GM12878 (cell line): ENCODE measurements around the gene VTI1A. TPM values are rescaled to one million over a fixed set of nuclear protein-coding genes. Genes with fewer than 3 reads are reported as not detected.

Source experiments
- ATAC-seq: fragments of 200-7000 bp; cut with Tn5 transposase; 3 replicates; pipeline ENCODE4 v1.9.1; 2020; ENCODE audit warnings: mild to moderate bottlenecking, moderate library complexity
- BruUV-seq: library from RNA; stranded (reverse); fragments of 400-500 nt; replicated peaks from 2 replicates; lab custom pipeline; 2021; lab: Mats Ljungman, UMichigan
- CTCF ChIA-PET: fragments of 300-600 bp; sonication (Branson Sonifier 250); formaldehyde crosslinking; extraction: SDS; loops from one replicate; lab custom pipeline; 2021; ENCODE audit warnings: inconsistent platforms; lab: Yijun Ruan, JAX
- POLR2A ChIA-PET: fragments of 350-600 bp; formaldehyde crosslinking; extraction: SDS; loops from one replicate; lab custom pipeline; 2021; ENCODE audit warnings: inconsistent platforms; lab: Charles Lee
- RAD21 ChIA-PET: fragments of 300-600 bp; sonication (Branson Sonifier 250); formaldehyde crosslinking; loops from one replicate; lab custom pipeline; 2023; ENCODE audit warnings: antibody characterized with exemption; ENCODE audit not compliant: unreplicated experiment; lab: Charles Lee
- SMC1A ChIA-PET: fragments of 300-600 bp; sonication (Branson Sonifier 250); formaldehyde crosslinking; loops from one replicate; lab custom pipeline; 2023; ENCODE audit not compliant: unreplicated experiment, uncharacterized antibody; lab: Charles Lee
- DNase-seq: peaks from one replicate; pipeline ENCODE4 v3.0.0-alpha.2; 2011; ENCODE audit warnings: low read depth, low spot score
- FAIRE-seq: peaks from 3 replicates; lab custom pipeline; 2011; peaks lifted over from hg19 to GRCh38; lab: Jason Lieb, UNC
- H2AFZ ChIP-seq: 2 replicates; pipeline ENCODE4 v1.6.0; 2011; ENCODE audit warnings: low read depth, low read length, control low read depth; ENCODE audit not compliant: control insufficient read depth
- H3K27ac ChIP-seq: 2 replicates; pipeline ENCODE4 v1.5.1; 2011; ENCODE audit warnings: control low read depth; ENCODE audit not compliant: control insufficient read depth, insufficient read depth
- H3K27me3 ChIP-seq, 2 experiments: replicated peaks in 1 of 2; 2 replicates each; pipeline versions ENCODE4 v1.6.0 to v1.6.1; 2011; ENCODE audit warnings: low read length in 1 of 2; ENCODE audit not compliant: control insufficient read depth in 2 of 2, insufficient read depth in 2 of 2
- H3K36me3 ChIP-seq, 2 experiments: 2 replicates each; pipeline ENCODE4 v1.5.1; 2011; ENCODE audit warnings: low read length in 1 of 2; ENCODE audit not compliant: control insufficient read depth in 2 of 2, insufficient read depth in 2 of 2
- H3K4me1 ChIP-seq: 2 replicates; pipeline ENCODE4 v1.6.1; 2011; ENCODE audit warnings: mild to moderate bottlenecking, low read length, moderate library complexity, mixed read lengths; ENCODE audit not compliant: control insufficient read depth, insufficient read depth
- H3K4me2 ChIP-seq: 2 replicates; pipeline ENCODE4 v1.6.0; 2011; ENCODE audit warnings: control low read depth; ENCODE audit not compliant: control insufficient read depth, insufficient read depth
- H3K4me3 ChIP-seq: fragments of 200-600 bp; sonication (generic); 2 replicates; pipeline ENCODE4 v1.5.1; 2016
- H3K79me2 ChIP-seq: 2 replicates; pipeline ENCODE4 v1.6.0; 2011; ENCODE audit warnings: low read length; ENCODE audit not compliant: control insufficient read depth, insufficient read depth
- H3K9ac ChIP-seq: 2 replicates; pipeline ENCODE4 v1.8.0; 2011; ENCODE audit warnings: low read length, control low read depth, mixed read lengths; ENCODE audit not compliant: control insufficient read depth, insufficient read depth
- H3K9me3 ChIP-seq: replicated peaks from 3 replicates; pipeline ENCODE4 v1.5.1; 2011; ENCODE audit warnings: mild to moderate bottlenecking, low read length; ENCODE audit not compliant: control insufficient read depth, insufficient read depth
- H4K20me1 ChIP-seq: 2 replicates; pipeline ENCODE4 v1.6.0; 2011; ENCODE audit not compliant: control insufficient read depth, insufficient read depth
- CEBPB ChIP-seq, 2 experiments: fragments of 150-350 bp in 1 of 2; IDR thresholded peaks; 2 replicates each; pipeline ENCODE4 v1.6.1; 2012 to 2014; ENCODE audit warnings: low read depth in 2 of 2, low read length in 2 of 2, borderline replicate concordance in 1 of 2, inconsistent platforms in 1 of 2
- JUNB ChIP-seq: IDR thresholded peaks from 2 replicates; pipeline ENCODE4 v1.6.1; 2016; ENCODE audit warnings: antibody characterized with exemption, mild to moderate bottlenecking
- MEF2B ChIP-seq: fragments of 450-650 bp; IDR thresholded peaks from 2 replicates; pipeline ENCODE4 v1.6.1; 2018; ENCODE audit warnings: mild to moderate bottlenecking, moderate library complexity; ENCODE audit not compliant: partially characterized antibody, poor library complexity, severe bottlenecking
- WGBS: methylation state at CpG from one replicate; pipeline ENCODE4 v1.1.6; 2016; ENCODE audit warnings: low lambda C conversion rate; ENCODE audit not compliant: insufficient replicate concordance, insufficient coverage; ENCODE audit errors: missing lambda C conversion rate; 5-methylcytosine and 5-hydroxymethylcytosine counted together
- in situ Hi-C: fragments of 300-500 bp; cut with MboI; formaldehyde crosslinking; loops from 9 replicates; pipeline ENCODE4 v1.14.3; 2018; ENCODE audit warnings: mixed read lengths
- intact Hi-C: fragments of 100-400 bp; cut with micrococcal nuclease; formaldehyde crosslinking; loops from one replicate; pipeline ENCODE4 v1.14.2; 2022; ENCODE audit not compliant: unreplicated experiment
- polyA plus RNA-seq, 11 experiments: library from polyadenylated mRNA; depleted of rRNA in 4 of 11; unstranded in 6 of 11; stranded (reverse) in 5 of 11; fragments of >200 nt; fragmentation: Nextera tagmentation in 4 of 11; fragmentation: Illumina TruSeq in 1 of 11; extraction: Ambion mirVana in 4 of 11; extraction: Trizol in 1 of 11; gene quantifications; 1 replicate in 1 of 11; 2 replicates in 10 of 11; pipeline versions ENCODE4 v1.2.1 to v1.2.3, GENCODE V29; 2011 to 2016; ENCODE audit warnings: inconsistent platforms in 2 of 11, missing spikeins in 2 of 11, low read depth in 1 of 11
- total RNA-seq, 4 experiments: library from RNA; depleted of rRNA in 3 of 4; stranded (reverse); fragments of >200 nt in 3 of 4; fragmentation: Illumina TruSeq in 1 of 4; extraction: Trizol in 1 of 4; gene quantifications; 2 replicates each; pipeline versions ENCODE4 v1.2.1 to v1.2.3, GENCODE V29; 2013 to 2021

Gene VTI1A
- total and polyA plus RNA-seq, 10 of the 15 experiments (the other 5 are each of a cell fraction or from before 2014, with no cell fraction given): 12.4 to 43.2 (median 27.5) TPM

DNA sequence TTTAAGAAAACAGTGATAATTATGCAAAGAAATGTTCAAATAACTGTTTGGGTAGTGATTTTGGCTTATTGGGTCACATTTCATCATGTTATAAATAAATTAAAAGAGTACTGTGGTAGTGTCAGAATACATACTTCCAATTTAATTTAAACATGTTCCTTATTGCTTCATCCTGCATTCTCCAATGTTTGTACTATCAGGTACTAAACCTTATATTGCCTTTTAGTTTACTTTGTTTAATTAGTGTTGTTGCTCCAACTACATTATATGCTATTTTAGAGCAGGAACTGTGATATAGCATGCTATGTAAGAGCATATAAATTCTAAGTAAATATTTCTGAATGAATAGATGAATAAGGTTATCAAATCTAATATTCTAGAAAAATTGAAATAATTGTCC lies 40.9 kb downstream of the VTI1A start:
- Histone ChIP-seq H3K4me3 (no peak overlapping the region), H3K27ac (no peak overlapping the region), H3K4me1 (no peaks in the 10 kb centered on the region), H3K4me2 (no peak overlapping the region), H4K20me1 (no peaks in the 10 kb centered on the region), H3K79me2 (no peaks in the 10 kb centered on the region), H3K27me3 (no peaks in the 10 kb centered on the region), H2AFZ (no peak overlapping the region), H3K9ac (no peak overlapping the region), H3K36me3 (no peaks in the 10 kb centered on the region; a peak in 1 of 4 replicates), H3K9me3 (no peaks in the 10 kb centered on the region)
- BruUV-seq: no TSS peak
- intact Hi-C loops (no loop called here), in situ Hi-C loops (no loop called here)
- ATAC-seq: no peak
- POLR2A ChIA-PET: no interaction called here
- no peak for TF ChIP-seq MEF2B
- no peak for TF ChIP-seq CEBPB (IDR thresholded peaks at IDR 0.05; ENCODE audit: borderline replicate concordance in 1 of 2, low read depth in 2 of 2, low read length in 2 of 2)
- CTCF ChIA-PET: interaction anchor here (0.6 to 4.7 kb wide), 3 partner anchors 12 to 330 kb away, joined by 3 to 23 read pairs (median 9); no protein-coding TSS in a partner anchor
- no peak for DNase-seq
- no peak for FAIRE-seq
- RAD21 ChIA-PET: interaction anchor here (1.0 kb wide), 1 partner anchor 11 kb away, joined by 3 read pairs; no protein-coding TSS in a partner anchor
- SMC1A ChIA-PET: interaction anchor here (0.6 to 2.9 kb wide), 5 partner anchors 8 to 540 kb away, joined by 3 to 11 read pairs (median 7); no protein-coding TSS in a partner anchor

- no peaks in the 10 kb centered on the region for H3K79me2 ChIP-seq
- ChIA-PET CTCF (interaction anchor here (4.7 kb wide), 1 partner anchor 18 kb away, joined by 23 read pairs; no protein-coding TSS in a partner anchor), SMC1A (interaction anchor here (0.6 to 2.9 kb wide), 5 partner anchors 10 to 154 kb away, joined by 3 to 11 read pairs (median 4); partner anchors contain the start of genes VTI1A and ZDHHC6), POLR2A (no interaction called here), RAD21 (no interaction called here)
- H3K9ac ChIP-seq: no peak overlapping the region
- intact Hi-C loops (no loop called here), in situ Hi-C loops (no loop called here)
- no peak overlapping the region for H3K4me3 ChIP-seq
- WGBS: 96% methylated on average over 2 of the region's 2 CpGs
- H3K36me3 ChIP-seq: no peaks in the 10 kb centered on the region; a peak in 1 of 4 replicates
- no TSS peak for BruUV-seq
- H3K4me1 ChIP-seq: no peaks in the 10 kb centered on the region
- no peaks in the 10 kb centered on the region for H3K27me3 ChIP-seq
- H2AFZ ChIP-seq: no peak overlapping the region
- no peaks in the 10 kb centered on the region for H4K20me1 ChIP-seq
- no peaks in the 10 kb centered on the region for H3K9me3 ChIP-seq
- DNase-seq (no peak), FAIRE-seq (no peak), ATAC-seq (no peak)
- no peak overlapping the region for H3K4me2 ChIP-seq
- TF ChIP-seq JUNB: no peak
- H3K27ac ChIP-seq: no peak overlapping the region
These were observed 43.5 kb downstream of the VTI1A start for GRCh38 chr10:112490545-112490944.
